ENCODE data around the gene ATAD1. TPM values are rescaled to one million over a fixed set of nuclear protein-coding genes. Genes with fewer than 3 reads are reported as not detected.

Gene ATAD1
- total and polyA plus RNA-seq, 9 donors, result 21.5 to 51.0 (median 39.1) TPM

DNA sequence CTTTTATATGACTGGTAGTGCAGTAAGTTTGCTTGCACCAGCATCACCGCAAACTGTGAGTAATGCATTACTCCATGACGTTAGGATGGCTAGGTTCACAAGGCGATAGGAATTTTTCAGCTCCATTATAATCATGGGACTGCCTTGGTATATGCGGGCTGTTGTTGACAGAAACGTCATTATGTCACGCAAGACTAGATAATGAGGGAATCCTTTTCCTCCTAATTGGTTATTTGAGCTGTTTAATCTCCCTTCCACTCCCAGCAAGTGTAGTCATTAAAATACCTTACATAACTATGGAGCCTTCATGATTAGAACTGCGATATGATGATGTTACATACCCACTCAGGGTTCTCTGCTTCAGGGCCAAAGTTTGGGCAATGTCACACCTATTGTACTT, 28.0 kb upstream of the ATAD1 start:
- Histone ChIP-seq H3K36me3 (no peaks in the 10 kb centered on the region), H3K27me3 (no peaks in the 10 kb centered on the region), H3K4me3 (no peak overlapping the region), H3K4me1 (ENCODE audit: insufficient read depth) (no peaks in the 10 kb centered on the region), H3K27ac (no peak overlapping the region), H3K9me3 (no peaks in the 10 kb centered on the region)
- 40 to 53% (median 46%) methylated on average over 7 of the region's 7 CpGs for WGBS, 3 donors
- TF ChIP-seq EP300 (IDR thresholded peaks at IDR 0.05) (no peak), POLR2A (IDR thresholded peaks at IDR 0.05) (no peak)
- TF ChIP-seq, protein P1, sequence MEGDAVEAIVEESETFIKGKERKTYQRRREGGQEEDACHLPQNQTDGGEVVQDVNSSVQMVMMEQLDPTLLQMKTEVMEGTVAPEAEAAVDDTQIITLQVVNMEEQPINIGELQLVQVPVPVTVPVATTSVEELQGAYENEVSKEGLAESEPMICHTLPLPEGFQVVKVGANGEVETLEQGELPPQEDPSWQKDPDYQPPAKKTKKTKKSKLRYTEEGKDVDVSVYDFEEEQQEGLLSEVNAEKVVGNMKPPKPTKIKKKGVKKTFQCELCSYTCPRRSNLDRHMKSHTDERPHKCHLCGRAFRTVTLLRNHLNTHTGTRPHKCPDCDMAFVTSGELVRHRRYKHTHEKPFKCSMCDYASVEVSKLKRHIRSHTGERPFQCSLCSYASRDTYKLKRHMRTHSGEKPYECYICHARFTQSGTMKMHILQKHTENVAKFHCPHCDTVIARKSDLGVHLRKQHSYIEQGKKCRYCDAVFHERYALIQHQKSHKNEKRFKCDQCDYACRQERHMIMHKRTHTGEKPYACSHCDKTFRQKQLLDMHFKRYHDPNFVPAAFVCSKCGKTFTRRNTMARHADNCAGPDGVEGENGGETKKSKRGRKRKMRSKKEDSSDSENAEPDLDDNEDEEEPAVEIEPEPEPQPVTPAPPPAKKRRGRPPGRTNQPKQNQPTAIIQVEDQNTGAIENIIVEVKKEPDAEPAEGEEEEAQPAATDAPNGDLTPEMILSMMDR (IDR thresholded peaks at IDR 0.05), result no peak
- intact Hi-C loops (cut with DNase I), result no loop called here
- no peak for DNase-seq

DNA sequence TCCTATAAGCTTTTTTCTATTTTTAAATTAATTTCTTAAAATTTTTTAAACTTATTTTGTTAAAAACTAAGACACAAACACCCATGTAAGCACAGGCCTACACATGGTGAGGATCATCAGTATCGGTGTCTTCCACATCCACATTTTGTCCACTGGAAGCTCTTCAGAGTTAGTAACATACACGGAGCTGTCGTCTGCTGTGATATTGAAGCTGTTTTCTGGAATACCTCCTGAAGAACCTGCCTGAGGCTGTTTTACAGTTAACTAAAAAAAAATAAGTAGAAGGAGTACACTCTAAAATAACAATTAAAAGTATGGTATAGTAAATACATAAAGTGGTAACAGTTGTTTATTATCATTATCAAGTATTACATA, 27.6 kb upstream of the ATAD1 start:
- no peak for TF ChIP-seq EP300 (IDR thresholded peaks at IDR 0.05)
- no peak for TF ChIP-seq POLR2A (IDR thresholded peaks at IDR 0.05)
- TF ChIP-seq, protein P1 (IDR thresholded peaks at IDR 0.05), result no peak
- H3K9me3 ChIP-seq, result no peaks in the 10 kb centered on the region
- no peaks in the 10 kb centered on the region for H3K27me3 ChIP-seq
- DNase-seq, result no peak
- H3K4me3 ChIP-seq, result no peak overlapping the region
- H3K27ac ChIP-seq, result no peak overlapping the region
- no peaks in the 10 kb centered on the region for H3K4me1 ChIP-seq (ENCODE audit: insufficient read depth)
- H3K36me3 ChIP-seq, result no peaks in the 10 kb centered on the region
- WGBS, 3 donors, result 81 to 85% (median 85%) methylated on average over 3 of the region's 3 CpGs
- intact Hi-C loops (cut with DNase I), result no loop called here

DNA sequence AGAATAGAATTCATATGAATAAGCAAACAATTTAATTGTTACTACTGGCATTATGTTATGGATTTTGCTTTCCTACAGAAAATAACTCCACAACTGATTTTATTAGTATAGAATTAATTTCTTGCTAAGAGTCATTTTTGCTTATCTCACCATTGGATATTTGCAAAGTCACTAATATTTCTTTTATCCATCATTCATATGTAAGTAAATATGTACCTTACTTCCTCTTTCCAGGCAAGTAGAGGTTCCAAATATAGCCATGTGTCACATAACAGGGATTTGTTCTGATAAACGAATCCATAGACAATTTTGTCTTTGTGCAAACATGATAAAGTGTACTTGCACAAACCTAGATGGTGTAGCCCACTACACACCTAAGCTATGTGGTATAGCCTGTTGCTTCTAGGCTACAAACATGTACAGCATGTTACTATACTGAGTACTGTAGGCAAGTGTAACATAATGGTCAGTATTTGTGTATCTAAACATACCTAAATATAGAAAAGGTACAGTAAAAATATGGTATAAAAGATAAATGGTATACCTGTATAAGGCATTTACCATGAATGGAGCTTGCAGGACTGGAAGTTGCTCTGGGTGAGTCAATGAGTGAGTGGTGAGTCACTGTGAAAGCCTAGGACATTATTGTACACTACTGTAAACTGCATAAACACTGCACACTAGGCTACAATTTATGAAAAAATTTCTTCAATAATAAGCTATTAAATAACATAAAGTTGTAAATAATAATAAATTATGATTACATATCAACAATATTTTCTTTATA, 27.0 kb upstream of the ATAD1 start:
- intact Hi-C loops (cut with DNase I), result no loop called here
- no peak for DNase-seq
- Histone ChIP-seq H3K4me3 (no peak overlapping the region), H3K27me3 (no peaks in the 10 kb centered on the region), H3K9me3 (no peaks in the 10 kb centered on the region), H3K27ac (no peak overlapping the region), H3K36me3 (no peaks in the 10 kb centered on the region), H3K4me1 (ENCODE audit: insufficient read depth) (no peaks in the 10 kb centered on the region)
- 50 to 59% (median 56%) methylated on average over 1 of the region's 1 CpG for WGBS, 3 donors
- TF ChIP-seq POLR2A (IDR thresholded peaks at IDR 0.05) (no peak), EP300 (IDR thresholded peaks at IDR 0.05) (no peak)
- TF ChIP-seq, protein P1 (IDR thresholded peaks at IDR 0.05), result no peak

- no peak for DNase-seq
- 95 to 98% (median 96%) methylated on average over 4 of the region's 4 CpGs for whole genome bisulfite sequencing, 3 donors
Observed at GRCh38 chr10:87843714-87844113, 25.7 kb upstream of the ATAD1 start.

More at GRCh38 chr10:87843714-87844113, 25.7 kb upstream of the ATAD1 start:
- Histone ChIP-seq H3K4me3 (no peak overlapping the region), H3K27ac (no peak overlapping the region), H3K27me3 (no peaks in the 10 kb centered on the region), H3K4me1 (ENCODE audit: insufficient read depth) (no peaks in the 10 kb centered on the region), H3K9me3 (no peaks in the 10 kb centered on the region), H3K36me3 (no peaks in the 10 kb centered on the region)
- intact Hi-C loops (cut with DNase I), result no loop called here
- TF ChIP-seq EP300 (IDR thresholded peaks at IDR 0.05) (no peak), POLR2A (IDR thresholded peaks at IDR 0.05) (no peak)
- TF ChIP-seq, protein P1 (IDR thresholded peaks at IDR 0.05), result no peak
